A375 (cell line): ENCODE results near the gene ZNF182. TPM values are rescaled to one million over a fixed set of nuclear protein-coding genes. Genes with fewer than 3 reads are reported as not detected.

Experiments
- total RNA-seq: library from RNA; depleted of rRNA; stranded (reverse); fragments of >200 nt; shearing (Covaris generic); gene quantifications from 2 replicates; pipeline ENCODE4 v1.2.3, GENCODE V29; 2014; rRNA removed

The ZNF182 gene
- total RNA-seq: 1.2 and 2.3 TPM in 2 replicates

GRCh38 chrX:48003758-48004457 lies at the start of gene ZNF182:
Gene ZNF182 (minus strand): TSS chrX:48003989. CDS start chrX:48002609, 1,380 bp downstream.

GRCh38 chrX:48006688-48007087 lies 2.9 kb upstream of the ZNF182 start, which contains the start of gene SPACA5:
Gene SPACA5 (plus strand): TSS chrX:48006988. CDS start chrX:48007803, 815 bp downstream.

Other genes starting within 250 kb of the ZNF182 start
- 5.4 and 5.5 TPM in 2 replicates for gene ZNF81, start 167.1 kb downstream of the ZNF182 start, total RNA-seq
- not detected in 2 replicates for gene SPACA5, start 3.0 kb upstream of the ZNF182 start, total RNA-seq
- gene ZNF630, start 67.7 kb upstream of the ZNF182 start, total RNA-seq: 0.38 and 0.48 TPM in 2 replicates
- not detected in 2 replicates for gene SPACA5B, start 126.6 kb upstream of the ZNF182 start, total RNA-seq
- not detected in 2 replicates for gene SSX5, start 192.8 kb upstream of the ZNF182 start, total RNA-seq